ENCODE results near the gene TCHHL1. TPM values are rescaled to one million over a fixed set of nuclear protein-coding genes. Genes with fewer than 3 reads are reported as not detected.
"Not testable (repeated sequence)": the region's sequence is repeated elsewhere in the genome, so short reads cannot be mapped to it uniquely, and the experiment has no call there.

Gene TCHHL1
- total RNA-seq, 1 experiment from 2014 or later = not detected

GRCh38 chr1:152086760-152087159 lies 2.1 kb downstream of the TCHHL1 start (continued):
- TF ChIP-seq, protein P1, sequence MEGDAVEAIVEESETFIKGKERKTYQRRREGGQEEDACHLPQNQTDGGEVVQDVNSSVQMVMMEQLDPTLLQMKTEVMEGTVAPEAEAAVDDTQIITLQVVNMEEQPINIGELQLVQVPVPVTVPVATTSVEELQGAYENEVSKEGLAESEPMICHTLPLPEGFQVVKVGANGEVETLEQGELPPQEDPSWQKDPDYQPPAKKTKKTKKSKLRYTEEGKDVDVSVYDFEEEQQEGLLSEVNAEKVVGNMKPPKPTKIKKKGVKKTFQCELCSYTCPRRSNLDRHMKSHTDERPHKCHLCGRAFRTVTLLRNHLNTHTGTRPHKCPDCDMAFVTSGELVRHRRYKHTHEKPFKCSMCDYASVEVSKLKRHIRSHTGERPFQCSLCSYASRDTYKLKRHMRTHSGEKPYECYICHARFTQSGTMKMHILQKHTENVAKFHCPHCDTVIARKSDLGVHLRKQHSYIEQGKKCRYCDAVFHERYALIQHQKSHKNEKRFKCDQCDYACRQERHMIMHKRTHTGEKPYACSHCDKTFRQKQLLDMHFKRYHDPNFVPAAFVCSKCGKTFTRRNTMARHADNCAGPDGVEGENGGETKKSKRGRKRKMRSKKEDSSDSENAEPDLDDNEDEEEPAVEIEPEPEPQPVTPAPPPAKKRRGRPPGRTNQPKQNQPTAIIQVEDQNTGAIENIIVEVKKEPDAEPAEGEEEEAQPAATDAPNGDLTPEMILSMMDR (IDR thresholded peaks at IDR 0.05) = no peak
- TF ChIP-seq TP53 (CRISPR knock-in tag; IDR thresholded peaks at IDR 0.05) (no peak), ZBTB21 (CRISPR knock-in tag; IDR thresholded peaks at IDR 0.05; ENCODE audit: borderline replicate concordance) (no peak)
- TF ChIP-seq, protein P2, sequence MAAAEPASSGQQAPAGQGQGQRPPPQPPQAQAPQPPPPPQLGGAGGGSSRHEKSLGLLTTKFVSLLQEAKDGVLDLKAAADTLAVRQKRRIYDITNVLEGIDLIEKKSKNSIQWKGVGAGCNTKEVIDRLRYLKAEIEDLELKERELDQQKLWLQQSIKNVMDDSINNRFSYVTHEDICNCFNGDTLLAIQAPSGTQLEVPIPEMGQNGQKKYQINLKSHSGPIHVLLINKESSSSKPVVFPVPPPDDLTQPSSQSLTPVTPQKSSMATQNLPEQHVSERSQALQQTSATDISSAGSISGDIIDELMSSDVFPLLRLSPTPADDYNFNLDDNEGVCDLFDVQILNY (CRISPR knock-in tag; IDR thresholded peaks at IDR 0.05) = no peak
- TF ChIP-seq, protein P3, sequence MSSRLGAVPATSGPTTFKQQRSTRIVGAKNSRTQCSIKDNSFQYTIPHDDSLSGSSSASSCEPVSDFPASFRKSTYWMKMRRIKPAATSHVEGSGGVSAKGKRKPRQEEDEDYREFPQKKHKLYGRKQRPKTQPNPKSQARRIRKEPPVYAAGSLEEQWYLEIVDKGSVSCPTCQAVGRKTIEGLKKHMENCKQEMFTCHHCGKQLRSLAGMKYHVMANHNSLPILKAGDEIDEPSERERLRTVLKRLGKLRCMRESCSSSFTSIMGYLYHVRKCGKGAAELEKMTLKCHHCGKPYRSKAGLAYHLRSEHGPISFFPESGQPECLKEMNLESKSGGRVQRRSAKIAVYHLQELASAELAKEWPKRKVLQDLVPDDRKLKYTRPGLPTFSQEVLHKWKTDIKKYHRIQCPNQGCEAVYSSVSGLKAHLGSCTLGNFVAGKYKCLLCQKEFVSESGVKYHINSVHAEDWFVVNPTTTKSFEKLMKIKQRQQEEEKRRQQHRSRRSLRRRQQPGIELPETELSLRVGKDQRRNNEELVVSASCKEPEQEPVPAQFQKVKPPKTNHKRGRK (CRISPR knock-in tag; IDR thresholded peaks at IDR 0.05; ENCODE audit: borderline replicate concordance) = no peak

- H3K27ac Mint-ChIP-seq = no peak overlapping the region
- no peaks in the 10 kb centered on the region for H3K36me3 Mint-ChIP-seq
- ATAC-seq (peak; percentile 61), DNase-seq (ENCODE audit: low spot score) (no peak)
- ChIA-PET CTCF (interaction anchor here (1.1 kb wide), 1 partner anchor 23 kb away, joined by 4 read pairs; no protein-coding TSS in a partner anchor), POLR2A (no interaction called here)
- TF ChIP-seq ZNF219 (CRISPR knock-in tag; IDR thresholded peaks at IDR 0.05; ENCODE audit: borderline replicate concordance) = no peak
- TF ChIP-seq, protein P4, sequence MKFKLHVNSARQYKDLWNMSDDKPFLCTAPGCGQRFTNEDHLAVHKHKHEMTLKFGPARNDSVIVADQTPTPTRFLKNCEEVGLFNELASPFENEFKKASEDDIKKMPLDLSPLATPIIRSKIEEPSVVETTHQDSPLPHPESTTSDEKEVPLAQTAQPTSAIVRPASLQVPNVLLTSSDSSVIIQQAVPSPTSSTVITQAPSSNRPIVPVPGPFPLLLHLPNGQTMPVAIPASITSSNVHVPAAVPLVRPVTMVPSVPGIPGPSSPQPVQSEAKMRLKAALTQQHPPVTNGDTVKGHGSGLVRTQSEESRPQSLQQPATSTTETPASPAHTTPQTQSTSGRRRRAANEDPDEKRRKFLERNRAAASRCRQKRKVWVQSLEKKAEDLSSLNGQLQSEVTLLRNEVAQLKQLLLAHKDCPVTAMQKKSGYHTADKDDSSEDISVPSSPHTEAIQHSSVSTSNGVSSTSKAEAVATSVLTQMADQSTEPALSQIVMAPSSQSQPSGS (CRISPR knock-in tag; IDR thresholded peaks at IDR 0.05; ENCODE audit: borderline replicate concordance, low read depth) = no peak
- TF ChIP-seq, protein P5, sequence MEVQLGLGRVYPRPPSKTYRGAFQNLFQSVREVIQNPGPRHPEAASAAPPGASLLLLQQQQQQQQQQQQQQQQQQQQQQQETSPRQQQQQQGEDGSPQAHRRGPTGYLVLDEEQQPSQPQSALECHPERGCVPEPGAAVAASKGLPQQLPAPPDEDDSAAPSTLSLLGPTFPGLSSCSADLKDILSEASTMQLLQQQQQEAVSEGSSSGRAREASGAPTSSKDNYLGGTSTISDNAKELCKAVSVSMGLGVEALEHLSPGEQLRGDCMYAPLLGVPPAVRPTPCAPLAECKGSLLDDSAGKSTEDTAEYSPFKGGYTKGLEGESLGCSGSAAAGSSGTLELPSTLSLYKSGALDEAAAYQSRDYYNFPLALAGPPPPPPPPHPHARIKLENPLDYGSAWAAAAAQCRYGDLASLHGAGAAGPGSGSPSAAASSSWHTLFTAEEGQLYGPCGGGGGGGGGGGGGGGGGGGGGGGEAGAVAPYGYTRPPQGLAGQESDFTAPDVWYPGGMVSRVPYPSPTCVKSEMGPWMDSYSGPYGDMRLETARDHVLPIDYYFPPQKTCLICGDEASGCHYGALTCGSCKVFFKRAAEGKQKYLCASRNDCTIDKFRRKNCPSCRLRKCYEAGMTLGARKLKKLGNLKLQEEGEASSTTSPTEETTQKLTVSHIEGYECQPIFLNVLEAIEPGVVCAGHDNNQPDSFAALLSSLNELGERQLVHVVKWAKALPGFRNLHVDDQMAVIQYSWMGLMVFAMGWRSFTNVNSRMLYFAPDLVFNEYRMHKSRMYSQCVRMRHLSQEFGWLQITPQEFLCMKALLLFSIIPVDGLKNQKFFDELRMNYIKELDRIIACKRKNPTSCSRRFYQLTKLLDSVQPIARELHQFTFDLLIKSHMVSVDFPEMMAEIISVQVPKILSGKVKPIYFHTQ (CRISPR knock-in tag; IDR thresholded peaks at IDR 0.05) = no peak
- TF ChIP-seq SMAD4 (CRISPR knock-in tag; IDR thresholded peaks at IDR 0.05) = no peak
- no peak for TF ChIP-seq MXD4 (CRISPR knock-in tag; IDR thresholded peaks at IDR 0.05; ENCODE audit: borderline replicate concordance)
- TF ChIP-seq, protein P6, sequence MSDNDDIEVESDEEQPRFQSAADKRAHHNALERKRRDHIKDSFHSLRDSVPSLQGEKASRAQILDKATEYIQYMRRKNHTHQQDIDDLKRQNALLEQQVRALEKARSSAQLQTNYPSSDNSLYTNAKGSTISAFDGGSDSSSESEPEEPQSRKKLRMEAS (CRISPR knock-in tag; IDR thresholded peaks at IDR 0.05) = no peak
- TF ChIP-seq, protein P7, sequence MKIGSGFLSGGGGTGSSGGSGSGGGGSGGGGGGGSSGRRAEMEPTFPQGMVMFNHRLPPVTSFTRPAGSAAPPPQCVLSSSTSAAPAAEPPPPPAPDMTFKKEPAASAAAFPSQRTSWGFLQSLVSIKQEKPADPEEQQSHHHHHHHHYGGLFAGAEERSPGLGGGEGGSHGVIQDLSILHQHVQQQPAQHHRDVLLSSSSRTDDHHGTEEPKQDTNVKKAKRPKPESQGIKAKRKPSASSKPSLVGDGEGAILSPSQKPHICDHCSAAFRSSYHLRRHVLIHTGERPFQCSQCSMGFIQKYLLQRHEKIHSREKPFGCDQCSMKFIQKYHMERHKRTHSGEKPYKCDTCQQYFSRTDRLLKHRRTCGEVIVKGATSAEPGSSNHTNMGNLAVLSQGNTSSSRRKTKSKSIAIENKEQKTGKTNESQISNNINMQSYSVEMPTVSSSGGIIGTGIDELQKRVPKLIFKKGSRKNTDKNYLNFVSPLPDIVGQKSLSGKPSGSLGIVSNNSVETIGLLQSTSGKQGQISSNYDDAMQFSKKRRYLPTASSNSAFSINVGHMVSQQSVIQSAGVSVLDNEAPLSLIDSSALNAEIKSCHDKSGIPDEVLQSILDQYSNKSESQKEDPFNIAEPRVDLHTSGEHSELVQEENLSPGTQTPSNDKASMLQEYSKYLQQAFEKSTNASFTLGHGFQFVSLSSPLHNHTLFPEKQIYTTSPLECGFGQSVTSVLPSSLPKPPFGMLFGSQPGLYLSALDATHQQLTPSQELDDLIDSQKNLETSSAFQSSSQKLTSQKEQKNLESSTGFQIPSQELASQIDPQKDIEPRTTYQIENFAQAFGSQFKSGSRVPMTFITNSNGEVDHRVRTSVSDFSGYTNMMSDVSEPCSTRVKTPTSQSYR (CRISPR knock-in tag; IDR thresholded peaks at IDR 0.05) = no peak
- no peak for TF ChIP-seq OVOL2 (CRISPR knock-in tag; IDR thresholded peaks at IDR 0.05; ENCODE audit: borderline replicate concordance)
- TF ChIP-seq GTF2I (CRISPR knock-in tag; conservative IDR thresholded peaks at IDR 0.05) = no peak
- no peak overlapping the region for H3K4me3 Mint-ChIP-seq
- H3K27me3 Mint-ChIP-seq (ENCODE audit: low read depth) = peaks cover 17% of the 10 kb centered on the region
- H3K9me3 Mint-ChIP-seq = peaks cover 32% of the 10 kb centered on the region
- H3K4me1 Mint-ChIP-seq = no peaks in the 10 kb centered on the region
Measured at GRCh38 chr1:152084853-152085252, 4.0 kb downstream of the TCHHL1 start.

DNA sequence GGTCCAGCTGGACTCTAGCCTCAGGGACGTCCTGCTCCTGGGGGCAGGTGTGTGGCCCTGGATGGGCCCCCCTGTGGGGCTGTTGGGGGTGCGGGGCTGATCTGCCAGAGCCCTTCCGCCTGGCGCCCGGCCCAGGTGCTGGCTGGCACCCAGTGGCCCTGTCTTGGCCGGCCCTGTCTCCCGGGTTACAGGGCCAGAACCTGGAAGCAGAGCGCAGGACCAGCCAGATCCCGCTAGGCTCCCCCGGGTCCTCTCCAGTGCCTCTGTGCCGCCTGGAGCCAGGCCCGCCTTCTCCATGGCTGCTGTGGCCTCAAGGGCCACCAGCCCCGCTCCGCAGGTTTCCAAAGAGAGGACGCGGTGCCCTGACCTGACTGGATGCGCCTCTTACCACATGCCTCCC lies 7.8 kb downstream of the TCHHL1 start:
- ATAC-seq; DNase-seq (ENCODE audit: low spot score); POLR2A ChIA-PET; H3K27ac Mint-ChIP-seq; CTCF ChIA-PET; H3K36me3 Mint-ChIP-seq; H3K4me1 Mint-ChIP-seq; H3K4me3 Mint-ChIP-seq: not testable (repeated sequence)
- Mint-ChIP-seq H3K9me3 (peaks cover 37% of the 10 kb centered on the region), H3K27me3 (ENCODE audit: low read depth) (peaks cover 20% of the 10 kb centered on the region)

DNA sequence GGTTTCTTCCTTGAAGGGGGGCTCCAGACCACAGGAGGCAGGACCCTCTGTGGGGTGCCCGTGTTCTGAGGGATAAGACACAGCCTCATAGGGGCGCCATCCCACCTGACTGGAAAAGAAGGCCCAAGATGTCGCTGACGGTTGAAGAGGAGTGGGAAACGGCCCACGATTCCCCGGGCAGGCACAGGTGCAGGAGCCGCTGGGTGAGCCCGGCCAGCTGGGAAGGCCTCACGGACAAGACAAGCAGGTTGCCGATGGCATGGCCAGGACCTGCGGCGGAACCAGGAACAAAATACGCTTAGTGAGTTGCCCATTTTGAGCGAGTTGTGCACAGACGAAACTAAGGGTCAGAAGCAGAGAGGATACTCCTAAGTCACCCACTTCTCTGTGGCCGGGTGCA lies 8.4 kb downstream of the TCHHL1 start:
- ATAC-seq; POLR2A ChIA-PET; CTCF ChIA-PET; H3K4me1 Mint-ChIP-seq; H3K36me3 Mint-ChIP-seq; H3K27ac Mint-ChIP-seq; H3K4me3 Mint-ChIP-seq; DNase-seq (ENCODE audit: low spot score): not testable (repeated sequence)
- peaks cover 42% of the 10 kb centered on the region for H3K9me3 Mint-ChIP-seq
- H3K27me3 Mint-ChIP-seq (ENCODE audit: low read depth) = peaks cover 20% of the 10 kb centered on the region

All from WTC11 (cell line).